H1 (cell line): ENCODE measurements around the gene ZNF608. TPM values are rescaled to one million over a fixed set of nuclear protein-coding genes. Genes with fewer than 3 reads are reported as not detected.

ENCODE experiments used
- CTCF ChIA-PET: fragments of 300-600 bp; sonication (Branson Sonifier 250); formaldehyde crosslinking; loops from one replicate; lab custom pipeline; 2021; ENCODE audit not compliant: partially characterized antibody; lab: Charles Lee
- POLR2A ChIA-PET: fragments of 300-600 bp; sonication (Branson Sonifier 250); formaldehyde crosslinking; loops from one replicate; lab custom pipeline; 2021; ENCODE audit warnings: inconsistent platforms; ENCODE audit not compliant: partially characterized antibody; lab: Charles Lee
- DNase-seq, 2 experiments: peaks; one replicate each; pipeline versions ENCODE4 v3.0.0 to v3.0.0-alpha.2; 2010 to 2022; ENCODE audit warnings: low spot score in 2 of 2, low read depth in 1 of 2, mixed read lengths in 1 of 2
- FAIRE-seq: peaks from 2 replicates; lab custom pipeline; 2011; peaks lifted over from hg19 to GRCh38; lab: Jason Lieb, UNC
- H2AFZ ChIP-seq: 2 replicates; pipeline ENCODE4 v1.8.1; 2012; ENCODE audit warnings: low read length, inconsistent platforms
- H2AK5ac ChIP-seq: 2 replicates; pipeline ENCODE4 v1.6.1; 2013; ENCODE audit warnings: low read depth, low read length
- H2BK120ac ChIP-seq: replicated peaks from 2 replicates; pipeline ENCODE3; 2013; ENCODE audit warnings: low read depth, low read length, inconsistent platforms
- H2BK12ac ChIP-seq: 2 replicates; pipeline ENCODE4 v1.6.1; 2013; ENCODE audit warnings: low read depth, low read length
- H2BK15ac ChIP-seq: 2 replicates; pipeline ENCODE4 v1.6.1; 2013; ENCODE audit warnings: low read length
- H2BK20ac ChIP-seq: 2 replicates; pipeline ENCODE4 v1.6.1; 2013; ENCODE audit warnings: low read length
- H2BK5ac ChIP-seq: 2 replicates; pipeline ENCODE4 v1.6.1; 2013; ENCODE audit warnings: low read depth, low read length
- H3K14ac ChIP-seq: 2 replicates; pipeline ENCODE4 v1.6.1; 2013; ENCODE audit warnings: inconsistent platforms; ENCODE audit not compliant: insufficient read length
- H3K18ac ChIP-seq: 2 replicates; pipeline ENCODE4 v1.6.1; 2013; ENCODE audit warnings: low read length; ENCODE audit errors: extremely low read depth
- H3K23ac ChIP-seq: 2 replicates; pipeline ENCODE4 v1.6.1; 2013; ENCODE audit warnings: inconsistent platforms; ENCODE audit not compliant: insufficient read length
- H3K23me2 ChIP-seq: 2 replicates; pipeline ENCODE4 v1.6.1; 2013; ENCODE audit warnings: low read depth, low read length
- H3K27ac ChIP-seq: 2 replicates; pipeline ENCODE4 v1.6.1; 2011; ENCODE audit warnings: low read depth, low read length, inconsistent platforms
- H3K27me3 ChIP-seq, 4 experiments: replicated peaks in 1 of 4; 1 replicate in 1 of 4; 2 replicates in 3 of 4; pipeline versions ENCODE4 v1.6.1 to v1.8.1; 2011 to 2013; ENCODE audit warnings: low read length in 3 of 4, mild to moderate bottlenecking in 3 of 4, inconsistent platforms in 2 of 4, mixed read lengths in 2 of 4, moderate library complexity in 1 of 4; ENCODE audit not compliant: control insufficient read depth in 3 of 4, insufficient read depth in 3 of 4; ENCODE audit errors: extremely low read depth in 1 of 4
- H3K36me3 ChIP-seq, 4 experiments: 2 replicates each; pipeline versions ENCODE4 v1.6.1 to v1.8.1; 2011 to 2013; ENCODE audit warnings: mild to moderate bottlenecking in 4 of 4, low read length in 3 of 4, moderate library complexity in 2 of 4, control low read depth in 1 of 4, inconsistent platforms in 1 of 4; ENCODE audit not compliant: insufficient read depth in 4 of 4, control insufficient read depth in 2 of 4
- H3K4ac ChIP-seq: replicated peaks from 2 replicates; pipeline ENCODE3; 2013; ENCODE audit warnings: low read length, low read depth, mixed read lengths, inconsistent platforms; ENCODE audit not compliant: insufficient read length
- H3K4me1 ChIP-seq, 4 experiments: replicated peaks in 1 of 4; 1 replicate in 1 of 4; 2 replicates in 3 of 4; pipeline versions ENCODE4 v1.6.1 to v1.8.1; 2011 to 2013; ENCODE audit warnings: low read length in 3 of 4, inconsistent platforms in 2 of 4, mixed read lengths in 1 of 4; ENCODE audit not compliant: insufficient read depth in 4 of 4, control insufficient read depth in 3 of 4
- H3K4me2 ChIP-seq, 2 experiments: 2 replicates each; pipeline versions ENCODE4 v1.6.1 to v1.8.1; 2011 to 2013; ENCODE audit warnings: low read depth in 2 of 2, low read length in 2 of 2, control low read depth in 1 of 2, inconsistent platforms in 1 of 2, mild to moderate bottlenecking in 1 of 2; ENCODE audit not compliant: insufficient read depth in 1 of 2
- H3K4me3 ChIP-seq, 4 experiments: fragments of 200-600, 300-600 bp in 1 of 4; sonication (generic), shearing (Covaris generic), sonication (Bioruptor Twin) in 1 of 4; 2 replicates each; pipeline versions ENCODE4 v1.5.1 to v1.8.1; 2011 to 2016; ENCODE audit warnings: low read length in 4 of 4, low read depth in 3 of 4, control low read depth in 2 of 4, inconsistent platforms in 2 of 4, mild to moderate bottlenecking in 2 of 4, mixed read lengths in 1 of 4, moderate library complexity in 1 of 4; ENCODE audit not compliant: insufficient read depth in 2 of 4; ENCODE audit errors: extremely low read depth in 1 of 4
- H3K56ac ChIP-seq: replicated peaks from 2 replicates; pipeline ENCODE3; 2013; ENCODE audit warnings: low read depth, mild to moderate bottlenecking, mixed read lengths, low read length, inconsistent platforms; ENCODE audit not compliant: insufficient read length
- H3K79me1 ChIP-seq: 2 replicates; pipeline ENCODE4 v1.6.1; 2013; ENCODE audit warnings: low read depth, low read length, control low read depth
- H3K79me2 ChIP-seq, 2 experiments: 2 replicates each; pipeline versions ENCODE4 v1.6.1 to v1.8.1; 2012 to 2013; ENCODE audit warnings: low read length in 2 of 2, mild to moderate bottlenecking in 2 of 2, inconsistent platforms in 1 of 2; ENCODE audit not compliant: insufficient read depth in 2 of 2, control insufficient read depth in 1 of 2
- H3K9ac ChIP-seq, 4 experiments: replicated peaks in 1 of 4; 1 replicate in 1 of 4; 2 replicates in 3 of 4; pipeline versions ENCODE4 v1.6.1 to v1.8.1; 2011 to 2013; ENCODE audit warnings: low read depth in 3 of 4, low read length in 3 of 4, control low read depth in 2 of 4, mild to moderate bottlenecking in 2 of 4, moderate library complexity in 2 of 4, inconsistent platforms in 1 of 4; ENCODE audit errors: extremely low read depth in 1 of 4
- H3K9me3 ChIP-seq, 2 experiments: 2 replicates each; pipeline versions ENCODE4 v1.6.1 to v1.8.1; 2012 to 2013; ENCODE audit warnings: mild to moderate bottlenecking in 2 of 2, moderate library complexity in 2 of 2, control low read depth in 1 of 2, inconsistent platforms in 1 of 2, low read depth in 1 of 2, low read length in 1 of 2, mixed read lengths in 1 of 2; ENCODE audit not compliant: insufficient read depth in 2 of 2
- H4K20me1 ChIP-seq, 2 experiments: replicated peaks in 1 of 2; 2 replicates each; pipeline versions ENCODE3 to v1.8.1; 2011 to 2013; ENCODE audit warnings: inconsistent platforms in 2 of 2, low read length in 2 of 2, mild to moderate bottlenecking in 1 of 2; ENCODE audit not compliant: insufficient read depth in 2 of 2, control insufficient read depth in 1 of 2
- H4K5ac ChIP-seq: 2 replicates; pipeline ENCODE4 v1.6.1; 2013; ENCODE audit warnings: low read length, low read depth, mixed read lengths, inconsistent platforms; ENCODE audit not compliant: insufficient read length
- H4K8ac ChIP-seq: 2 replicates; pipeline ENCODE4 v1.8.0; 2013; ENCODE audit warnings: mild to moderate bottlenecking, moderate library complexity, low read length, inconsistent platforms; ENCODE audit not compliant: insufficient read depth; ENCODE audit errors: extremely low read depth
- H4K91ac ChIP-seq: replicated peaks from 2 replicates; pipeline ENCODE3; 2013; ENCODE audit warnings: low read length, mixed read lengths, inconsistent platforms; ENCODE audit not compliant: insufficient read length
- BCL11A ChIP-seq, 2 experiments: IDR thresholded peaks; one replicate each; pipeline ENCODE4 v1.6.1; 2011; ENCODE audit warnings: low read depth in 2 of 2, low read length in 2 of 2, mild to moderate bottlenecking in 2 of 2
- NRF1 ChIP-seq: IDR thresholded peaks from 2 replicates; pipeline ENCODE4 v1.6.1; 2011; ENCODE audit warnings: mild to moderate bottlenecking, low read depth, low read length, improper control_type of control experiment
- RNF2 ChIP-seq: fragments of 200-900, 300-1000 bp; sonication (generic); IDR thresholded peaks from 2 replicates; pipeline ENCODE4 v1.7.1; 2016; ENCODE audit warnings: borderline replicate concordance, low read depth, mild to moderate bottlenecking, antibody characterized with exemption, low read length; ENCODE audit not compliant: poor library complexity, severe bottlenecking; ENCODE audit errors: missing control alignments
- SIRT6 ChIP-seq: IDR thresholded peaks from one replicate; pipeline ENCODE4 v1.7.1; 2012; ENCODE audit warnings: low read length, inconsistent platforms
- WGBS, 2 experiments: shearing (Covaris generic) in 1 of 2; methylation state at CpG; one replicate each; pipeline versions ENCODE4 v1.1.6 to v1.1.7; 2013 to 2015; ENCODE audit warnings: low lambda C conversion rate in 2 of 2, mixed read lengths in 2 of 2, inconsistent platforms in 1 of 2, low coverage in 1 of 2, missing lambda C conversion rate in 1 of 2; ENCODE audit not compliant: insufficient replicate concordance in 2 of 2, insufficient coverage in 1 of 2, insufficient read length in 1 of 2; ENCODE audit errors: extremely low coverage in 1 of 2, missing lambda C conversion rate in 1 of 2; 5-methylcytosine and 5-hydroxymethylcytosine counted together
- polyA plus RNA-seq, 7 experiments: library from polyadenylated mRNA; depleted of rRNA in 3 of 7; stranded (reverse) in 5 of 7; unstranded in 2 of 7; fragments of >200 nt in 5 of 7; fragments of 200-250 nt in 2 of 7; gene quantifications; 1 replicate in 5 of 7; 2 replicates in 1 of 7; 4 replicates in 1 of 7; pipeline versions ENCODE4 v1.2.1 to v1.2.3, GENCODE V29; 2011 to 2013; ENCODE audit warnings: missing spikeins in 2 of 7, mixed read lengths in 2 of 7
- total RNA-seq: library from RNA; stranded (reverse); fragmentation: NEBNext Ultra II Directional; extraction: Animal tissue kit (Norgen Biotek cat#: 25700); gene quantifications from 2 replicates; pipeline ENCODE4 v1.2.1, GENCODE V29; 2021
- TF ChIP-seq, protein P1 (sequence below), 3 experiments: IDR thresholded peaks; 1 replicate in 2 of 3; 2 replicates in 1 of 3; pipeline versions ENCODE4 v1.5.1 to v1.6.1; 2011; ENCODE audit warnings: low read length in 3 of 3, mild to moderate bottlenecking in 3 of 3, inconsistent platforms in 2 of 3, low read depth in 1 of 3, moderate library complexity in 1 of 3; ENCODE audit not compliant: insufficient read depth in 1 of 3; ENCODE audit errors: control extremely low read depth in 1 of 3

ZNF608 gene
- total and polyA plus RNA-seq, 2 of the 8 experiments (the other 6 are each of a cell fraction or from before 2014, with no cell fraction given), result 17.2 to 40.8 TPM

DNA sequence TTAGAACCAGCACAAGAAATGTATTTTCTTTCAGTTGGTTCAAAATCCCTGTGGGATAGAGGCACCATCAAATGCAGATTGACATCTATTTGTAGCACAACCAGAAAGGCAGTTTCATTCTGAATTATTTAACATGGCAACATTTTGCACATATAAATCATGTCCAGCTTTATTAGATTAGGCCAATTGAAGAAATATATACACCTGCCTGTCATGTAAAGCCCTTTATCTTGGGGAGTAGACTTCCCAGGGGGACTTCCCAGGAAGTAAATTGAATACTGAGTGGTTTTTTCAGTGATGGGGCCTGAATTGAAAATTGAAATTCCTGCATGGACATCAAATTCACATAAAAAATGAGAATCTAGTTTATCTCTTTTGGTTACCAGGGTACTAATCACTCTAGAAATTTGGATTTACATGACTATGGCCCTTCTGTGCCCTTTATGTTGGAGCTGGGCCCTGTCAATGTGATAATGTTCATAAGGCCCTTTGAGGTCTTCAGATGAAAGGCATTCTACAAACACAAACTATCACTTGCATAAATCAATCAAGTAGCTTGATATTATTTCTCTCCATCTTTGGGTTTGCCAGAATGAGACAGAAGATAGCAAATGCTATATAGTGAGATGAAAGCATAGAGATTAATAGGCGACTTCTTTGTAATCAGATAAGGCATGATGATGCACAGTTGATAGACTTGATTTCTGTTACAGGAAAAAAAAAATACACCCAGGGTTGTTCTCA lies 26.2 kb upstream of the ZNF608 start:
- H3K27ac ChIP-seq, result no peak overlapping the region
- no peak overlapping the region for H3K4me2 ChIP-seq
- FAIRE-seq (no peak), DNase-seq (no peak)
- no peak overlapping the region for H2BK20ac ChIP-seq
- no peak overlapping the region for H4K8ac ChIP-seq
- no peak overlapping the region for H3K14ac ChIP-seq
- no peaks in the 10 kb centered on the region for H3K36me3 ChIP-seq
- no peak overlapping the region for H2BK12ac ChIP-seq
- H3K23me2 ChIP-seq, result no peaks in the 10 kb centered on the region
- no peak for TF ChIP-seq RNF2
- no peak for TF ChIP-seq NRF1
- no peak for TF ChIP-seq SIRT6
- TF ChIP-seq, protein P1, sequence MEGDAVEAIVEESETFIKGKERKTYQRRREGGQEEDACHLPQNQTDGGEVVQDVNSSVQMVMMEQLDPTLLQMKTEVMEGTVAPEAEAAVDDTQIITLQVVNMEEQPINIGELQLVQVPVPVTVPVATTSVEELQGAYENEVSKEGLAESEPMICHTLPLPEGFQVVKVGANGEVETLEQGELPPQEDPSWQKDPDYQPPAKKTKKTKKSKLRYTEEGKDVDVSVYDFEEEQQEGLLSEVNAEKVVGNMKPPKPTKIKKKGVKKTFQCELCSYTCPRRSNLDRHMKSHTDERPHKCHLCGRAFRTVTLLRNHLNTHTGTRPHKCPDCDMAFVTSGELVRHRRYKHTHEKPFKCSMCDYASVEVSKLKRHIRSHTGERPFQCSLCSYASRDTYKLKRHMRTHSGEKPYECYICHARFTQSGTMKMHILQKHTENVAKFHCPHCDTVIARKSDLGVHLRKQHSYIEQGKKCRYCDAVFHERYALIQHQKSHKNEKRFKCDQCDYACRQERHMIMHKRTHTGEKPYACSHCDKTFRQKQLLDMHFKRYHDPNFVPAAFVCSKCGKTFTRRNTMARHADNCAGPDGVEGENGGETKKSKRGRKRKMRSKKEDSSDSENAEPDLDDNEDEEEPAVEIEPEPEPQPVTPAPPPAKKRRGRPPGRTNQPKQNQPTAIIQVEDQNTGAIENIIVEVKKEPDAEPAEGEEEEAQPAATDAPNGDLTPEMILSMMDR (IDR thresholded peaks at IDR 0.05; ENCODE audit: control extremely low read depth in 1 of 3, insufficient read depth in 1 of 3, low read depth in 1 of 3, low read length in 3 of 3), result no peak
- TF ChIP-seq BCL11A (IDR thresholded peaks at IDR 0.05; ENCODE audit: low read depth in 2 of 2, low read length in 2 of 2), result no peak
- no peaks in the 10 kb centered on the region for H3K9me3 ChIP-seq
- H2BK15ac ChIP-seq, result no peak overlapping the region
- H3K4me1 ChIP-seq, result peaks cover 0 to 6% (median 2%) of the 10 kb centered on the region in 4 experiments; a peak in 2 of 7 replicates
- H4K91ac ChIP-seq, result no peak overlapping the region
- no peak overlapping the region for H3K4me3 ChIP-seq
- no peak overlapping the region for H3K56ac ChIP-seq
- H3K23ac ChIP-seq, result no peak overlapping the region
- no peak overlapping the region for H3K9ac ChIP-seq
- no peak overlapping the region for H4K5ac ChIP-seq
- WGBS, 2 experiments, result 95% methylated on average over 1 of the region's 1 CpG; no CpG with 5 or more reads in 1 of the 2 experiments
- H4K20me1 ChIP-seq, result no peaks in the 10 kb centered on the region
- H2AK5ac ChIP-seq, result no peak overlapping the region
- POLR2A ChIA-PET, result no interaction called here
- H3K18ac ChIP-seq, result no peak overlapping the region
- no peak overlapping the region for H2AFZ ChIP-seq
- H3K4ac ChIP-seq, result no peak overlapping the region
- CTCF ChIA-PET, result interaction anchor here (0.6 to 0.9 kb wide), 3 partner anchors 711 to 1462 kb away, joined by 3 to 4 read pairs (median 3); no protein-coding TSS in a partner anchor
- no peak overlapping the region for H2BK120ac ChIP-seq
- no peaks in the 10 kb centered on the region for H3K27me3 ChIP-seq
- no peaks in the 10 kb centered on the region for H3K79me1 ChIP-seq
- H3K79me2 ChIP-seq, result no peaks in the 10 kb centered on the region
- no peak overlapping the region for H2BK5ac ChIP-seq
